Breast epithelium (tissue), 4 donors: ENCODE results near the gene GPR52. TPM values are rescaled to one million over a fixed set of nuclear protein-coding genes. Genes with fewer than 3 reads are reported as not detected.

ENCODE experiments used
- DNase-seq, 2 donors: peaks; one replicate each; pipeline ENCODE4 v3.0.0-alpha.2; 2019; ENCODE audit warnings: low spot score in 2 of 2
- H3K27ac ChIP-seq, 2 donors: fragments of 200-600 bp; sonication (generic) in 1 of 2; one replicate each; pipeline ENCODE4 v1.5.1; 2016 to 2019; ENCODE audit warnings: mild to moderate bottlenecking in 1 of 2
- H3K27me3 ChIP-seq, 2 donors: fragments of 200-600 bp; sonication (generic) in 1 of 2; one replicate each; pipeline versions ENCODE4 v1.5.1 to v1.6.0; 2017 to 2019; ENCODE audit warnings: control low read depth in 1 of 2, mild to moderate bottlenecking in 1 of 2
- H3K36me3 ChIP-seq: fragments of 200-600 bp; one replicate; pipeline ENCODE4 v1.5.1; 2019
- H3K4me1 ChIP-seq, 2 donors: fragments of 200-600 bp; sonication (generic); one replicate each; pipeline ENCODE4 v1.5.1; 2016 to 2019; ENCODE audit warnings: control low read depth in 1 of 2
- H3K4me3 ChIP-seq, 3 donors: fragments of 200-600 bp; sonication (generic); 1 replicate in 2 of 3; 2 replicates in 1 of 3; pipeline ENCODE4 v1.5.1; 2016 to 2019; ENCODE audit warnings: mild to moderate bottlenecking in 3 of 3, moderate library complexity in 2 of 3
- H3K9me3 ChIP-seq, 2 donors: fragments of 200-600 bp; sonication (generic) in 1 of 2; one replicate each; pipeline ENCODE4 v1.5.1; 2016 to 2019; ENCODE audit warnings: control low read depth in 1 of 2
- CTCF ChIP-seq, 3 donors: fragments of 450-650 bp; IDR thresholded peaks; one replicate each; pipeline ENCODE4 v1.5.1; 2016 to 2017; ENCODE audit warnings: antibody characterized with exemption in 3 of 3, mild to moderate bottlenecking in 3 of 3, moderate library complexity in 3 of 3
- POLR2A ChIP-seq: fragments of 450-650 bp; IDR thresholded peaks from one replicate; pipeline ENCODE4 v1.6.1; 2016; ENCODE audit warnings: antibody characterized with exemption, mild to moderate bottlenecking, moderate library complexity
- POLR2AphosphoS5 ChIP-seq, 3 donors: sonication (generic); formaldehyde crosslinking; IDR thresholded peaks; one replicate each; pipeline ENCODE4 v1.6.1; 2017; ENCODE audit warnings: antibody characterized with exemption in 3 of 3
- intact Hi-C: fragments of 100-400 bp; cut with DNase I; formaldehyde crosslinking; loops from one replicate; pipeline ENCODE4 v1.15.1; 2023; ENCODE audit warnings: low total_unique reads
- total RNA-seq, 3 donors: library from RNA; depleted of rRNA; stranded (reverse); fragments of >200 nt; gene quantifications; one replicate each; pipeline ENCODE4 v1.1.0, GENCODE V29; 2016

The GPR52 gene
- total RNA-seq: 1 to 10 TPM; 2.3 to 5.9 (median 4.3) TPM

- no peak within 1 kb of the TSS for H3K27ac ChIP-seq
- peaks cover 0 to 5% of the 10 kb centered on the region in 2 donors for H3K9me3 ChIP-seq
- no peak for DNase-seq
- TF ChIP-seq POLR2A (no peak), CTCF (IDR thresholded peaks at IDR 0.05) (no peak), POLR2AphosphoS5 (IDR thresholded peaks at IDR 0.05) (no peak)
- H3K4me1 ChIP-seq: no peaks in the 10 kb centered on the region
- intact Hi-C loops: no loop called here
- H3K27me3 ChIP-seq: no peaks in the 10 kb centered on the region
- no peak within 1 kb of the TSS for H3K4me3 ChIP-seq
- no peaks in the 10 kb centered on the region for H3K36me3 ChIP-seq
Observed at GRCh38 chr1:174447866-174448530, at the start of gene GPR52. GPR52 (plus strand) TSS chr1:174447964; CDS start chr1:174448112, 148 bp downstream.

GRCh38 chr1:174398246-174398645, 49.5 kb upstream of the GPR52 start:
- TF ChIP-seq CTCF (IDR thresholded peaks at IDR 0.05) (no peak), POLR2A (no peak), POLR2AphosphoS5 (IDR thresholded peaks at IDR 0.05) (no peak)
- H3K36me3 ChIP-seq: no peaks in the 10 kb centered on the region
- H3K9me3 ChIP-seq: peaks cover 0 to 9% of the 10 kb centered on the region in 2 donors
- no peak overlapping the region for H3K27ac ChIP-seq
- no peak for DNase-seq
- no peaks in the 10 kb centered on the region for H3K27me3 ChIP-seq
- H3K4me3 ChIP-seq: no peak overlapping the region
- H3K4me1 ChIP-seq: no peaks in the 10 kb centered on the region
- intact Hi-C loops: no loop called here

GRCh38 chr1:174399211-174399610, 48.6 kb upstream of the GPR52 start:
- no peaks in the 10 kb centered on the region for H3K27me3 ChIP-seq
- intact Hi-C loops: no loop called here
- H3K36me3 ChIP-seq: no peaks in the 10 kb centered on the region
- no peak for DNase-seq
- TF ChIP-seq POLR2AphosphoS5 (IDR thresholded peaks at IDR 0.05): no peak
- TF ChIP-seq POLR2A: no peak
- TF ChIP-seq CTCF (IDR thresholded peaks at IDR 0.05): no peak
- H3K9me3 ChIP-seq: no peaks in the 10 kb centered on the region
- no peak overlapping the region for H3K4me3 ChIP-seq
- H3K27ac ChIP-seq: no peak overlapping the region
- H3K4me1 ChIP-seq: no peaks in the 10 kb centered on the region

GRCh38 chr1:174401075-174401474, 46.7 kb upstream of the GPR52 start:
- no peak for TF ChIP-seq CTCF (IDR thresholded peaks at IDR 0.05)
- no peak for TF ChIP-seq POLR2AphosphoS5 (IDR thresholded peaks at IDR 0.05)
- no peak for TF ChIP-seq POLR2A
- no peak overlapping the region for H3K4me3 ChIP-seq
- no peaks in the 10 kb centered on the region for H3K27me3 ChIP-seq
- intact Hi-C loops: no loop called here
- H3K4me1 ChIP-seq: no peaks in the 10 kb centered on the region
- H3K36me3 ChIP-seq: no peaks in the 10 kb centered on the region
- H3K27ac ChIP-seq: no peak overlapping the region
- no peaks in the 10 kb centered on the region for H3K9me3 ChIP-seq
- DNase-seq: no peak

GRCh38 chr1:174405219-174405618, 42.5 kb upstream of the GPR52 start:
- no peak overlapping the region for H3K27ac ChIP-seq
- intact Hi-C loops: no loop called here
- no peaks in the 10 kb centered on the region for H3K36me3 ChIP-seq
- H3K4me3 ChIP-seq: no peak overlapping the region
- DNase-seq: no peak
- no peaks in the 10 kb centered on the region for H3K9me3 ChIP-seq
- H3K27me3 ChIP-seq: no peaks in the 10 kb centered on the region
- no peak for TF ChIP-seq CTCF (IDR thresholded peaks at IDR 0.05)
- no peak for TF ChIP-seq POLR2AphosphoS5 (IDR thresholded peaks at IDR 0.05)
- no peak for TF ChIP-seq POLR2A
- H3K4me1 ChIP-seq: no peaks in the 10 kb centered on the region
